ENCODE measurements around the gene KDM4C. TPM values are rescaled to one million over a fixed set of nuclear protein-coding genes. Genes with fewer than 3 reads are reported as not detected.

KDM4C gene
- total and polyA plus RNA-seq, 2 of the 13 experiments (the other 11 are each of a cell fraction or from before 2014, with no cell fraction given), result 19.4 to 23.6 TPM

DNA sequence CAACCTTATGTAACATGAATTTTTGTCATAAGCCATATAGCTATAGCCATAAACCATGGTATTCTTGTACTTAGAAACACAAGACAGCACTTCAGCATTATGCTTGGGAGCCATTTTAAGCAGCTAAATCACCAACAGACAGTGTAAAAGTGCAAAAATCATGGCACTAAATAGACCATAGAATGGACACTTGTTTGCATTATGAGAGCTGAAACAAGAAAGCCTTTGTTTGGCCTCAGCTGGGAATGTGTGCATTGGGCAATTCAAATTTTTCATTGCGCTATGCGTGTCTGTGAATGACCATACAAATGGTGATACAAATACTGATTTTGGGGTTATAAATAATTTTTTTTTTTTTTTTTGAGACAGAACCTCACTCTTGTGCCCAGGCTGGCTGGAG, 23.7 kb downstream of the KDM4C start (continued):
- TF ChIP-seq, protein P1, sequence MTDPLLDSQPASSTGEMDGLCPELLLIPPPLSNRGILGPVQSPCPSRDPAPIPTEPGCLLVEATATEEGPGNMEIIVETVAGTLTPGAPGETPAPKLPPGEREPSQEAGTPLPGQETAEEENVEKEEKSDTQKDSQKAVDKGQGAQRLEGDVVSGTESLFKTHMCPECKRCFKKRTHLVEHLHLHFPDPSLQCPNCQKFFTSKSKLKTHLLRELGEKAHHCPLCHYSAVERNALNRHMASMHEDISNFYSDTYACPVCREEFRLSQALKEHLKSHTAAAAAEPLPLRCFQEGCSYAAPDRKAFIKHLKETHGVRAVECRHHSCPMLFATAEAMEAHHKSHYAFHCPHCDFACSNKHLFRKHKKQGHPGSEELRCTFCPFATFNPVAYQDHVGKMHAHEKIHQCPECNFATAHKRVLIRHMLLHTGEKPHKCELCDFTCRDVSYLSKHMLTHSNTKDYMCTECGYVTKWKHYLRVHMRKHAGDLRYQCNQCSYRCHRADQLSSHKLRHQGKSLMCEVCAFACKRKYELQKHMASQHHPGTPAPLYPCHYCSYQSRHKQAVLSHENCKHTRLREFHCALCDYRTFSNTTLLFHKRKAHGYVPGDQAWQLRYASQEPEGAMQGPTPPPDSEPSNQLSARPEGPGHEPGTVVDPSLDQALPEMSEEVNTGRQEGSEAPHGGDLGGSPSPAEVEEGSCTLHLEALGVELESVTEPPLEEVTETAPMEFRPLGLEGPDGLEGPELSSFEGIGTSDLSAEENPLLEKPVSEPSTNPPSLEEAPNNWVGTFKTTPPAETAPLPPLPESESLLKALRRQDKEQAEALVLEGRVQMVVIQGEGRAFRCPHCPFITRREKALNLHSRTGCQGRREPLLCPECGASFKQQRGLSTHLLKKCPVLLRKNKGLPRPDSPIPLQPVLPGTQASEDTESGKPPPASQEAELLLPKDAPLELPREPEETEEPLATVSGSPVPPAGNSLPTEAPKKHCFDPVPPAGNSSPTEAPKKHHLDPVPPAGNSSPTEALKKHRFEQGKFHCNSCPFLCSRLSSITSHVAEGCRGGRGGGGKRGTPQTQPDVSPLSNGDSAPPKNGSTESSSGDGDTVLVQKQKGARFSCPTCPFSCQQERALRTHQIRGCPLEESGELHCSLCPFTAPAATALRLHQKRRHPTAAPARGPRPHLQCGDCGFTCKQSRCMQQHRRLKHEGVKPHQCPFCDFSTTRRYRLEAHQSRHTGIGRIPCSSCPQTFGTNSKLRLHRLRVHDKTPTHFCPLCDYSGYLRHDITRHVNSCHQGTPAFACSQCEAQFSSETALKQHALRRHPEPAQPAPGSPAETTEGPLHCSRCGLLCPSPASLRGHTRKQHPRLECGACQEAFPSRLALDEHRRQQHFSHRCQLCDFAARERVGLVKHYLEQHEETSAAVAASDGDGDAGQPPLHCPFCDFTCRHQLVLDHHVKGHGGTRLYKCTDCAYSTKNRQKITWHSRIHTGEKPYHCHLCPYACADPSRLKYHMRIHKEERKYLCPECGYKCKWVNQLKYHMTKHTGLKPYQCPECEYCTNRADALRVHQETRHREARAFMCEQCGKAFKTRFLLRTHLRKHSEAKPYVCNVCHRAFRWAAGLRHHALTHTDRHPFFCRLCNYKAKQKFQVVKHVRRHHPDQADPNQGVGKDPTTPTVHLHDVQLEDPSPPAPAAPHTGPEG (CRISPR knock-in tag; IDR thresholded peaks at IDR 0.05), result no peak
- TF ChIP-seq SRY (CRISPR knock-in tag; IDR thresholded peaks at IDR 0.05) (no peak), ZNF614 (CRISPR knock-in tag; IDR thresholded peaks at IDR 0.05; ENCODE audit: borderline replicate concordance) (no peak; the same call in 1 of the 2 replicates), SALL1 (CRISPR knock-in tag; IDR thresholded peaks at IDR 0.05) (peak; percentile 78; the same call in 1 of the 2 replicates), ZNF569 (CRISPR knock-in tag; IDR thresholded peaks at IDR 0.05; ENCODE audit: borderline replicate concordance) (no peak), BHLHE40 (IDR thresholded peaks at IDR 0.05; ENCODE audit: low read length) (no peak), FOXA3 (CRISPR knock-in tag; IDR thresholded peaks at IDR 0.05) (peak; percentile 78), KLF13 (CRISPR knock-in tag; IDR thresholded peaks at IDR 0.05) (no peak), POLR2A (IDR thresholded peaks at IDR 0.05; ENCODE audit: insufficient read depth in 1 of 2, low read depth in 2 of 2, low read length in 2 of 2) (0 out of 4 replicates have a peak, but pooled peaks of 1 of the 2 experiments have one; percentile 21), ZSCAN30 (CRISPR knock-in tag; IDR thresholded peaks at IDR 0.05) (no peak), PAX8 (CRISPR knock-in tag; IDR thresholded peaks at IDR 0.05; ENCODE audit: borderline replicate concordance) (no peak), IRX3 (CRISPR knock-in tag; IDR thresholded peaks at IDR 0.05; ENCODE audit: borderline replicate concordance, low read depth) (no peak), ZFP36L2 (CRISPR knock-in tag; IDR thresholded peaks at IDR 0.05) (no peak), NCOR1 (IDR thresholded peaks at IDR 0.05; ENCODE audit: borderline replicate concordance, low read length) (peak; percentile 76; the same call in 1 of the 2 replicates), ZBTB20 (CRISPR knock-in tag; IDR thresholded peaks at IDR 0.05; ENCODE audit: borderline replicate concordance, low read depth) (peak; percentile 91)
- TF ChIP-seq, protein P2, sequence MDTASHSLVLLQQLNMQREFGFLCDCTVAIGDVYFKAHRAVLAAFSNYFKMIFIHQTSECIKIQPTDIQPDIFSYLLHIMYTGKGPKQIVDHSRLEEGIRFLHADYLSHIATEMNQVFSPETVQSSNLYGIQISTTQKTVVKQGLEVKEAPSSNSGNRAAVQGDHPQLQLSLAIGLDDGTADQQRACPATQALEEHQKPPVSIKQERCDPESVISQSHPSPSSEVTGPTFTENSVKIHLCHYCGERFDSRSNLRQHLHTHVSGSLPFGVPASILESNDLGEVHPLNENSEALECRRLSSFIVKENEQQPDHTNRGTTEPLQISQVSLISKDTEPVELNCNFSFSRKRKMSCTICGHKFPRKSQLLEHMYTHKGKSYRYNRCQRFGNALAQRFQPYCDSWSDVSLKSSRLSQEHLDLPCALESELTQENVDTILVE (CRISPR knock-in tag; IDR thresholded peaks at IDR 0.05), result 0 out of 2 replicates have a peak, but pooled peaks have one; percentile 36
- TF ChIP-seq, protein P3, sequence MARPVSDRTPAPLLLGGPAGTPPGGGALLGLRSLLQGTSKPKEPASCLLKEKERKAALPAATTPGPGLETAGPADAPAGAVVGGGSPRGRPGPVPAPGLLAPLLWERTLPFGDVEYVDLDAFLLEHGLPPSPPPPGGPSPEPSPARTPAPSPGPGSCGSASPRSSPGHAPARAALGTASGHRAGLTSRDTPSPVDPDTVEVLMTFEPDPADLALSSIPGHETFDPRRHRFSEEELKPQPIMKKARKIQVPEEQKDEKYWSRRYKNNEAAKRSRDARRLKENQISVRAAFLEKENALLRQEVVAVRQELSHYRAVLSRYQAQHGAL (CRISPR knock-in tag; IDR thresholded peaks at IDR 0.05; ENCODE audit: not compliant biosample characterization), result no peak
- TF ChIP-seq, protein P4, sequence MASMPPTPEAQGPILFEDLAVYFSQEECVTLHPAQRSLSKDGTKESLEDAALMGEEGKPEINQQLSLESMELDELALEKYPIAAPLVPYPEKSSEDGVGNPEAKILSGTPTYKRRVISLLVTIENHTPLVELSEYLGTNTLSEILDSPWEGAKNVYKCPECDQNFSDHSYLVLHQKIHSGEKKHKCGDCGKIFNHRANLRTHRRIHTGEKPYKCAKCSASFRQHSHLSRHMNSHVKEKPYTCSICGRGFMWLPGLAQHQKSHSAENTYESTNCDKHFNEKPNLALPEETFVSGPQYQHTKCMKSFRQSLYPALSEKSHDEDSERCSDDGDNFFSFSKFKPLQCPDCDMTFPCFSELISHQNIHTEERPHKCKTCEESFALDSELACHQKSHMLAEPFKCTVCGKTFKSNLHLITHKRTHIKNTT (CRISPR knock-in tag; IDR thresholded peaks at IDR 0.05), result no peak
- TF ChIP-seq, protein P5, sequence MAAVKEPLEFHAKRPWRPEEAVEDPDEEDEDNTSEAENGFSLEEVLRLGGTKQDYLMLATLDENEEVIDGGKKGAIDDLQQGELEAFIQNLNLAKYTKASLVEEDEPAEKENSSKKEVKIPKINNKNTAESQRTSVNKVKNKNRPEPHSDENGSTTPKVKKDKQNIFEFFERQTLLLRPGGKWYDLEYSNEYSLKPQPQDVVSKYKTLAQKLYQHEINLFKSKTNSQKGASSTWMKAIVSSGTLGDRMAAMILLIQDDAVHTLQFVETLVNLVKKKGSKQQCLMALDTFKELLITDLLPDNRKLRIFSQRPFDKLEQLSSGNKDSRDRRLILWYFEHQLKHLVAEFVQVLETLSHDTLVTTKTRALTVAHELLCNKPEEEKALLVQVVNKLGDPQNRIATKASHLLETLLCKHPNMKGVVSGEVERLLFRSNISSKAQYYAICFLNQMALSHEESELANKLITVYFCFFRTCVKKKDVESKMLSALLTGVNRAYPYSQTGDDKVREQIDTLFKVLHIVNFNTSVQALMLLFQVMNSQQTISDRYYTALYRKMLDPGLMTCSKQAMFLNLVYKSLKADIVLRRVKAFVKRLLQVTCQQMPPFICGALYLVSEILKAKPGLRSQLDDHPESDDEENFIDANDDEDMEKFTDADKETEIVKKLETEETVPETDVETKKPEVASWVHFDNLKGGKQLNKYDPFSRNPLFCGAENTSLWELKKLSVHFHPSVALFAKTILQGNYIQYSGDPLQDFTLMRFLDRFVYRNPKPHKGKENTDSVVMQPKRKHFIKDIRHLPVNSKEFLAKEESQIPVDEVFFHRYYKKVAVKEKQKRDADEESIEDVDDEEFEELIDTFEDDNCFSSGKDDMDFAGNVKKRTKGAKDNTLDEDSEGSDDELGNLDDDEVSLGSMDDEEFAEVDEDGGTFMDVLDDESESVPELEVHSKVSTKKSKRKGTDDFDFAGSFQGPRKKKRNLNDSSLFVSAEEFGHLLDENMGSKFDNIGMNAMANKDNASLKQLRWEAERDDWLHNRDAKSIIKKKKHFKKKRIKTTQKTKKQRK (IDR thresholded peaks at IDR 0.05; ENCODE audit: low read length), result no peak
